ENCODE data around the gene TMEM253.
A peak's percentile ranks its signal among the peaks of the same experiment; 100 is the strongest.

TMEM253 gene

GRCh38 chr14:21066882-21067502, 33.9 kb upstream of the TMEM253 start:
- peak; percentile 43 for TF ChIP-seq CTCF (IDR thresholded peaks at IDR 0.05; ENCODE audit: low read depth, low read length, missing control alignments)
- no peak for DNase-seq (ENCODE audit: low read depth)
- no peak overlapping the region for H3K4me3 ChIP-seq (ENCODE audit: low read depth, low read length)

DNA sequence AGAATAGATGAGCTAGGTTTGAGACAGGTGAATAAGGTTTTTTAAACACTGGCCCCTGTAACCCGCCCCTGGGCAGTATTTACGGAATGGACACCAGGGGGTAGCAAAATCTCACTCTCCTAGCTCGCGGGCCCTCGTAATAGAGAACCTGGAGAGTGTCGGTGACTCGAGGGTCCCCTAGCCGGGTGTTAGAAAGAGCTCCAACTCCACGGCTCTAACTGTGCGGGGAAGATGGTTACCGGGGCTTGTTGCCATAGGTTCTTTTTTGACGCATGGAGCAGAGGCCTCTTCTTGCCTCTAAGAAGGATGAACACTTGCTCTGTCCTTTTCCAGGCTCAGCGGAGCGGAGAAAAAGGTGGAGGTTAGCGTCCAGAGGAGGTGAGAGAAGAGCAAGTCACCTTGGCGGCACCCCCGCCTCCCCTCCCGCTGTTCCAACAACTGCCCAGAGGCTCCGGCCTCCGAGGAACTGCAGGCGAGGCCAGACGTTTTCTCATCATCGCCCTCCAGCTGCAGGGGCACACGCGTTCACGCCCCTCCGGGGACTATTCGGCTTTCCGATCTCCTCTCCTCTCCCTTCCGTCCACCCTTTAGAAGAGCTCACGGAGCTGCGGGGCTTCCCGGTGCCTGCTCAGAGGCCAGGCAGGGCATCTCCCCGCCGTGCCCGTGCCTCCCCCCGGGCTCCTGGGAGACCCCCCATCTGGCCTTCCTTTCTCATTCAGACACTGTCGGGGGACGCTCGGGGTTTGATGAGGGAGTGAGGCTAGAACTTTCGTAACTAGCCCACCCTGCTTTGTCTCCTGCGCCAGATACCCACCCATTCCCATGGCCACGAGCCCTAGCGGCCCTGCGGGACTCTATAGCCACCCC, 32.1 kb upstream of the TMEM253 start:
- peak; percentile 34 for TF ChIP-seq CTCF (IDR thresholded peaks at IDR 0.05; ENCODE audit: low read depth, low read length, missing control alignments)
- no peak for DNase-seq (ENCODE audit: low read depth)
- no peak overlapping the region for H3K4me3 ChIP-seq (ENCODE audit: low read depth, low read length)

- H3K4me3 ChIP-seq (ENCODE audit: low read depth, low read length) = no peak overlapping the region
- TF ChIP-seq CTCF (IDR thresholded peaks at IDR 0.05; ENCODE audit: low read depth, low read length, missing control alignments) = no peak
- DNase-seq (ENCODE audit: low read depth) = no peak
Observed at GRCh38 chr14:21069388-21070082, 31.3 kb upstream of the TMEM253 start.

DNA sequence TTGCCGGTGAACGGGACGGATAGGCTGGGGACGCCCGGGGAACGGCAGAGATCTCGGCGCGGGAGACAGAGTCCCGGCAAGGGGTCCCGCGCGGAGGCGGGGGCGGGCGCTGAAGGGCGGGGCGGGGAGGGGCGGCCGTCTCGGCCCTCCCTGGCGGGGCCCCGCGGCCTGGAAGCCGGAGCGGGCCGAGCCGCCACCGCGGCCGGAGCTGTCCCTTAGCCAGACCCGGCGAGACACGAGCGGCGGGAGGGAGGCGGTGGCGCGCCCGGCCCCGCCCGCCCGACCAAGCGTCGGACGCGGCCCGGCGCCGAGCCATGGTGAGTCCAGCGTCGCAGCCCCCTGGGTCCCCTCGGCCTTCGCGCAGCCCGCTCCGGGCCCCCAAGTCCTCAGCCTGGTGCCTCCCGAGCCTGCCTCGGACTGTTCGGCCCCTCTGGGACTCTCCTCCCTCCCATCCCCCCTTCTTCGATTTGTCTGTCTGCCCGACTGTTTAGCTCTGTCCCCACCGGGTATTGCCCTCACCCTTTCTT, 30.7 kb upstream of the TMEM253 start, which contains the start of gene ARHGEF40:
TSS of gene ARHGEF40 (plus strand) at position 222 of the 527 bp plus-strand sequence. CDS start at position 315, 93 bp downstream.
- TF ChIP-seq CTCF (IDR thresholded peaks at IDR 0.05; ENCODE audit: low read depth, low read length, missing control alignments) = no peak
- no peak for DNase-seq (ENCODE audit: low read depth)

GRCh38 chr14:21070610-21071224, 30.1 kb upstream of the TMEM253 start:
- DNase-seq (ENCODE audit: low read depth) = no peak
- TF ChIP-seq CTCF (IDR thresholded peaks at IDR 0.05; ENCODE audit: low read depth, low read length, missing control alignments) = no peak
- H3K4me3 ChIP-seq (ENCODE audit: low read depth, low read length) = peak overlapping the region; percentile 27

More for the DNA sequence above, 30.7 kb upstream of the TMEM253 start, which contains the start of gene ARHGEF40:
- peak within 1 kb of the TSS; percentile 37 for H3K4me3 ChIP-seq (ENCODE audit: low read depth, low read length)
